Prostate gland (tissue), 2 donors: ENCODE measurements around the gene GNAT3.

Experiments used
- POLR2A ChIP-seq: fragments of 450-650 bp; IDR thresholded peaks from one replicate; pipeline ENCODE4 v1.6.1; 2016; ENCODE audit warnings: antibody characterized with exemption, mild to moderate bottlenecking
- TF ChIP-seq, protein P1 (sequence below), 4 experiments: fragments of 200-600 bp in 2 of 4; fragments of 450-650 bp in 2 of 4; sonication (generic) in 2 of 4; IDR thresholded peaks; 1 replicate in 3 of 4; 2 replicates in 1 of 4; pipeline ENCODE4 v1.5.1; 2016 to 2019; ENCODE audit warnings: antibody characterized with exemption in 4 of 4, mild to moderate bottlenecking in 2 of 4, moderate library complexity in 2 of 4

DNA sequence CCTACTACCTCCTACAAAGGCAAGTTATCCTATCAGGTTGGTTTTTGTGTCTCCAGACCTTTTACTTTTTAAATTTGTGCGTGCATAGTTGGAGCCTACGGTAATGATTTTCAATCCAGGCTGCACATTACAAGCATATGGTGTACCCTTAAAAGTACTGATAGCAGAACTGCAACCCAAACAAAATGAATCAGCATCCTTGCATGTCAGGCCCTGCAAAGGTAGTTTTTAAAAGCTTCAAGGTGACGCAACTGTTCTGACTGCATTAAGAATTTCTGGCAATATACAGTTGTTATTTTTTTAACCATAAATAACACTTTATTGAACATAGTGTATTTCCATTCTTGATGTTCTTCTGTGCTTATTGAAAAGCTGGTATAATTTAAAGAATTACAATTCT, 28.9 kb downstream of the GNAT3 start:
- TF ChIP-seq, protein P1, sequence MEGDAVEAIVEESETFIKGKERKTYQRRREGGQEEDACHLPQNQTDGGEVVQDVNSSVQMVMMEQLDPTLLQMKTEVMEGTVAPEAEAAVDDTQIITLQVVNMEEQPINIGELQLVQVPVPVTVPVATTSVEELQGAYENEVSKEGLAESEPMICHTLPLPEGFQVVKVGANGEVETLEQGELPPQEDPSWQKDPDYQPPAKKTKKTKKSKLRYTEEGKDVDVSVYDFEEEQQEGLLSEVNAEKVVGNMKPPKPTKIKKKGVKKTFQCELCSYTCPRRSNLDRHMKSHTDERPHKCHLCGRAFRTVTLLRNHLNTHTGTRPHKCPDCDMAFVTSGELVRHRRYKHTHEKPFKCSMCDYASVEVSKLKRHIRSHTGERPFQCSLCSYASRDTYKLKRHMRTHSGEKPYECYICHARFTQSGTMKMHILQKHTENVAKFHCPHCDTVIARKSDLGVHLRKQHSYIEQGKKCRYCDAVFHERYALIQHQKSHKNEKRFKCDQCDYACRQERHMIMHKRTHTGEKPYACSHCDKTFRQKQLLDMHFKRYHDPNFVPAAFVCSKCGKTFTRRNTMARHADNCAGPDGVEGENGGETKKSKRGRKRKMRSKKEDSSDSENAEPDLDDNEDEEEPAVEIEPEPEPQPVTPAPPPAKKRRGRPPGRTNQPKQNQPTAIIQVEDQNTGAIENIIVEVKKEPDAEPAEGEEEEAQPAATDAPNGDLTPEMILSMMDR (IDR thresholded peaks at IDR 0.05): no peak
- no peak for TF ChIP-seq POLR2A
